Astrocyte (in vitro differentiated cells and primary cell): ENCODE data around the gene CCDC57. TPM values are rescaled to one million over a fixed set of nuclear protein-coding genes. Genes with fewer than 3 reads are reported as not detected.

Experiments used
- DNase-seq: peaks from one replicate; pipeline ENCODE4 v3.0.0-alpha.2; 2010; ENCODE audit warnings: low read depth
- FAIRE-seq: peaks from 2 replicates; lab custom pipeline; 2011; peaks lifted over from hg19 to GRCh38; lab: Jason Lieb, UNC
- H2AFZ ChIP-seq: 2 replicates; pipeline ENCODE4 v1.6.0; 2012; ENCODE audit warnings: low read depth, low read length, inconsistent platforms
- H3K27ac ChIP-seq: 2 replicates; pipeline ENCODE4 v1.5.1; 2011; ENCODE audit warnings: low read depth, low read length, inconsistent platforms
- H3K27me3 ChIP-seq: 2 replicates; pipeline ENCODE4 v1.6.0; 2011; ENCODE audit warnings: low read length, inconsistent platforms; ENCODE audit not compliant: insufficient read depth
- H3K36me3 ChIP-seq: 2 replicates; pipeline ENCODE4 v1.5.1; 2011; ENCODE audit warnings: low read length, inconsistent platforms; ENCODE audit not compliant: insufficient read depth
- H3K4me1 ChIP-seq: 2 replicates; pipeline ENCODE4 v1.5.1; 2011; ENCODE audit warnings: low read length, inconsistent platforms; ENCODE audit not compliant: insufficient read depth
- H3K4me2 ChIP-seq: 2 replicates; pipeline ENCODE4 v1.6.0; 2012; ENCODE audit warnings: low read length, inconsistent platforms
- H3K4me3 ChIP-seq: 2 replicates; pipeline ENCODE4 v1.5.1; 2011; ENCODE audit warnings: low read depth, mild to moderate bottlenecking, low read length, inconsistent platforms; ENCODE audit not compliant: insufficient read depth
- H3K79me2 ChIP-seq: 2 replicates; pipeline ENCODE4 v1.6.0; 2012; ENCODE audit warnings: mild to moderate bottlenecking, low read length, inconsistent platforms; ENCODE audit not compliant: insufficient read depth
- H3K9ac ChIP-seq: 2 replicates; pipeline ENCODE4 v1.6.0; 2012; ENCODE audit warnings: mild to moderate bottlenecking, low read length, inconsistent platforms
- H3K9me3 ChIP-seq: 2 replicates; pipeline ENCODE4 v1.5.1; 2012; ENCODE audit warnings: low read depth, mild to moderate bottlenecking, low read length, inconsistent platforms; ENCODE audit not compliant: insufficient read depth
- H4K20me1 ChIP-seq: 2 replicates; pipeline ENCODE4 v1.6.0; 2012; ENCODE audit warnings: low read length, inconsistent platforms; ENCODE audit not compliant: insufficient read depth
- H3K27ac Mint-ChIP-seq: one replicate; pipeline ENCODE4 v1.8.0; 2021; ENCODE audit warnings: mild to moderate bottlenecking, mixed read lengths; ENCODE audit not compliant: unreplicated experiment
- H3K27me3 Mint-ChIP-seq: one replicate; pipeline ENCODE4 v1.8.0; 2021; ENCODE audit warnings: low read depth, mixed read lengths; ENCODE audit not compliant: unreplicated experiment
- H3K36me3 Mint-ChIP-seq: one replicate; pipeline ENCODE4 v1.8.0; 2021; ENCODE audit warnings: low read depth, mixed read lengths; ENCODE audit not compliant: unreplicated experiment
- H3K4me1 Mint-ChIP-seq: one replicate; pipeline ENCODE4 v1.8.0; 2021; ENCODE audit warnings: low read depth, mixed read lengths; ENCODE audit not compliant: unreplicated experiment
- H3K4me3 Mint-ChIP-seq: one replicate; pipeline ENCODE4 v1.8.0; 2021; ENCODE audit warnings: mild to moderate bottlenecking, moderate library complexity, mixed read lengths; ENCODE audit not compliant: unreplicated experiment
- H3K9me3 Mint-ChIP-seq: one replicate; pipeline ENCODE4 v1.8.0; 2021; ENCODE audit warnings: mild to moderate bottlenecking, mixed read lengths; ENCODE audit not compliant: unreplicated experiment
- CTCF ChIP-seq: IDR thresholded peaks from 2 replicates; pipeline ENCODE4 v1.5.1; 2011; ENCODE audit warnings: low read depth, mild to moderate bottlenecking, inconsistent platforms, low read length, moderate library complexity; ENCODE audit not compliant: insufficient read depth
- EZH2 ChIP-seq: IDR thresholded peaks from 2 replicates; pipeline ENCODE4 v1.6.1; 2012; ENCODE audit warnings: mild to moderate bottlenecking, low read length, inconsistent platforms; ENCODE audit not compliant: insufficient read depth
- total RNA-seq: library from RNA; stranded (reverse); gene quantifications from 2 replicates; pipeline ENCODE4 v1.2.1, GENCODE V29; 2021

CCDC57 gene
- total RNA-seq, 1 donor from 2014 or later, result 20.4 TPM

GRCh38 chr17:82101767-82102679, 110.6 kb downstream of the CCDC57 start:
- H3K36me3 Mint-ChIP-seq, result no peaks in the 10 kb centered on the region
- no peak overlapping the region for H3K4me3 Mint-ChIP-seq
- H3K27me3 ChIP-seq, result no peaks in the 10 kb centered on the region
- FAIRE-seq (no peak), DNase-seq (no peak)
- peaks cover 6% of the 10 kb centered on the region for H3K4me1 Mint-ChIP-seq
- H3K27ac ChIP-seq, result no peak overlapping the region
- no peak overlapping the region for H2AFZ ChIP-seq
- H3K79me2 ChIP-seq, result peaks cover 10% of the 10 kb centered on the region
- H3K36me3 ChIP-seq, result no peaks in the 10 kb centered on the region
- peaks cover 3% of the 10 kb centered on the region for H4K20me1 ChIP-seq
- no peak overlapping the region for H3K27ac Mint-ChIP-seq
- no peak overlapping the region for H3K4me2 ChIP-seq
- H3K4me3 ChIP-seq, result no peak overlapping the region
- no peaks in the 10 kb centered on the region for H3K27me3 Mint-ChIP-seq
- H3K4me1 ChIP-seq, result peaks cover 19% of the 10 kb centered on the region
- no peaks in the 10 kb centered on the region for H3K9me3 Mint-ChIP-seq
- TF ChIP-seq CTCF, result no peak
- TF ChIP-seq EZH2, result no peak
- no peaks in the 10 kb centered on the region for H3K9me3 ChIP-seq
- H3K9ac ChIP-seq, result no peak overlapping the region

DNA sequence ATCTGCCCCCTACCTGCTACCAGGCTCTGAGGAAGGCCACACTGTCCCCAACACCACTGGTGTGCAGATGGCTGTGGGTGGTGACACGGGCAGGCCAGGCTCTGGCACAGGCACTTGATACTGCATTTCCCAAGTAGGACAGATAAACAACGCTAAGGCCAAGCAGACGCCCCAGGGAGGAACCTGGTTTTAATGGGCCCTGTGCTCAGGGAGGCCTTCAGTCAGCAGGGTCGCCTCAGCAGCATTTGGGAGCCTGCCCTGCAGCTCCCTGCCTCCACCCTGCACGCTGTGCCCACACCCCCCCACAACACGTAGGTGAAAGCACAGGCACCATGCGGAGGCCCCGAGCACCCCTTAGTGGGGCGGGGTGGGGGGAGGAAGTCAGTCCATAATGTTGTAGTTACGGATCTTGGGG, 111.3 kb downstream of the CCDC57 start:
- Histone ChIP-seq H3K36me3 (no peaks in the 10 kb centered on the region), H4K20me1 (peaks cover 10% of the 10 kb centered on the region), H3K4me2 (no peak overlapping the region), H3K9ac (no peak overlapping the region), H2AFZ (no peak overlapping the region), H3K4me1 (peaks cover 22% of the 10 kb centered on the region), H3K27me3 (no peaks in the 10 kb centered on the region), H3K9me3 (no peaks in the 10 kb centered on the region), H3K27ac (no peak overlapping the region), H3K4me3 (no peak overlapping the region), H3K79me2 (peaks cover 17% of the 10 kb centered on the region)
- Mint-ChIP-seq H3K4me3 (no peak overlapping the region), H3K27me3 (no peaks in the 10 kb centered on the region), H3K27ac (no peak overlapping the region), H3K36me3 (no peaks in the 10 kb centered on the region), H3K4me1 (peaks cover 6% of the 10 kb centered on the region), H3K9me3 (no peaks in the 10 kb centered on the region)
- no peak for FAIRE-seq
- TF ChIP-seq EZH2, result no peak
- no peak for TF ChIP-seq CTCF
- no peak for DNase-seq
